HCT116 (cell line): ENCODE data around the gene C1orf94. TPM values are rescaled to one million over a fixed set of nuclear protein-coding genes. Genes with fewer than 3 reads are reported as not detected.

ENCODE experiments used
- ATAC-seq: fragments of 200-7000 bp; cut with Tn5 transposase; 2 replicates; pipeline ENCODE4 v1.9.1; 2020; ENCODE audit warnings: mild to moderate bottlenecking, moderate library complexity
- BruUV-seq: library from RNA; stranded (reverse); fragments of 400-500 nt; replicated peaks from 2 replicates; lab custom pipeline; 2021; lab: Mats Ljungman, UMichigan
- CTCF ChIA-PET: fragments of 300-600 bp; sonication (Branson Sonifier 250); formaldehyde crosslinking; loops from one replicate; lab custom pipeline; 2021; ENCODE audit warnings: antibody characterized with exemption; lab: Charles Lee
- POLR2A ChIA-PET: fragments of 300-600, 350-600 bp; sonication (Branson Sonifier 250); formaldehyde crosslinking; loops from one replicate; lab custom pipeline; 2021; ENCODE audit warnings: antibody characterized with exemption; lab: Charles Lee
- RAD21 ChIA-PET, 2 experiments: fragments of 300-600 bp; sonication (Branson Sonifier 250); formaldehyde crosslinking; loops; one replicate each; lab custom pipeline; 2023; ENCODE audit warnings: low total read pairs in 2 of 2; ENCODE audit not compliant: uncharacterized antibody in 2 of 2, unreplicated experiment in 2 of 2, low non-redundant PET in 1 of 2; lab: Charles Lee
- DNase-seq: peaks from one replicate; pipeline ENCODE4 v3.0.0-alpha.2; 2010; ENCODE audit warnings: low read depth, low spot score
- H2AFZ ChIP-seq: fragments of 200-600 bp; shearing (Covaris generic), sonication (generic); 2 replicates; pipeline ENCODE4 v1.6.1; 2017; ENCODE audit warnings: low read depth, mixed run types, mixed read lengths, antibody characterized with exemption, low read length; ENCODE audit not compliant: poor library complexity, severe bottlenecking
- H3K27ac ChIP-seq: 2 replicates; pipeline ENCODE4 v1.5.1; 2012; ENCODE audit warnings: low read depth, low read length
- H3K27me3 ChIP-seq: fragments of 200-600 bp; sonication (generic); 2 replicates; pipeline ENCODE4 v1.6.1; 2016; ENCODE audit warnings: mixed run types, low read length, mixed read lengths; ENCODE audit not compliant: insufficient read depth
- H3K36me3 ChIP-seq, 2 experiments: fragments of 200-500 bp in 1 of 2; fragments of 200-600 bp in 1 of 2; sonication (Bioruptor generic) in 1 of 2; sonication (generic) in 1 of 2; 2 replicates each; pipeline versions ENCODE4 v1.5.1 to v1.6.1; 2014 to 2016; ENCODE audit warnings: low read length in 2 of 2, inconsistent platforms in 1 of 2, mixed read lengths in 1 of 2, mixed run types in 1 of 2; ENCODE audit not compliant: insufficient read depth in 2 of 2, control insufficient read depth in 1 of 2
- H3K4me1 ChIP-seq, 2 experiments: fragments of 200-600 bp in 1 of 2; sonication (generic) in 1 of 2; 2 replicates each; pipeline versions ENCODE4 v1.5.1 to v1.6.1; 2012 to 2017; ENCODE audit warnings: low read length in 2 of 2, inconsistent platforms in 1 of 2, mild to moderate bottlenecking in 1 of 2, mixed read lengths in 1 of 2, mixed run types in 1 of 2, moderate library complexity in 1 of 2; ENCODE audit not compliant: insufficient read depth in 2 of 2, control insufficient read depth in 1 of 2
- H3K4me2 ChIP-seq: fragments of 200-600 bp; sonication (generic); 2 replicates; pipeline ENCODE4 v1.6.1; 2017; ENCODE audit warnings: mixed run types, low read length, mixed read lengths
- H3K4me3 ChIP-seq, 2 experiments: fragments of 200-600 bp in 1 of 2; sonication (generic) in 1 of 2; replicated peaks in 1 of 2; 2 replicates each; pipeline ENCODE4 v1.5.1; 2011 to 2016; ENCODE audit warnings: low read length in 2 of 2, control low read depth in 1 of 2, low read depth in 1 of 2, mild to moderate bottlenecking in 1 of 2, mixed read lengths in 1 of 2, mixed run types in 1 of 2
- H3K79me2 ChIP-seq: fragments of 200-600 bp; sonication (generic); 2 replicates; pipeline ENCODE4 v1.6.1; 2017; ENCODE audit warnings: mild to moderate bottlenecking, mixed run types, low read length, moderate library complexity, mixed read lengths; ENCODE audit not compliant: insufficient read depth
- H3K9ac ChIP-seq: fragments of 200-600 bp; sonication (generic); 2 replicates; pipeline ENCODE4 v1.6.1; 2016; ENCODE audit warnings: low read length, mixed read lengths
- H3K9me2 ChIP-seq: fragments of 200-600 bp; sonication (generic), shearing (Covaris generic); 2 replicates; pipeline ENCODE4 v1.6.1; 2017; ENCODE audit warnings: mixed run types, mild to moderate bottlenecking, moderate library complexity; ENCODE audit not compliant: insufficient read depth
- H3K9me3 ChIP-seq, 2 experiments: fragments of 200-500 bp in 1 of 2; fragments of 200-600 bp in 1 of 2; sonication (Bioruptor generic) in 1 of 2; sonication (generic) in 1 of 2; 2 replicates each; pipeline ENCODE4 v1.6.1; 2014 to 2017; ENCODE audit warnings: low read length in 2 of 2, mixed read lengths in 2 of 2, inconsistent platforms in 1 of 2, low read depth in 1 of 2, mild to moderate bottlenecking in 1 of 2, mixed run types in 1 of 2, moderate library complexity in 1 of 2; ENCODE audit not compliant: control insufficient read depth in 1 of 2, insufficient read depth in 1 of 2
- H4K20me1 ChIP-seq: fragments of 200-600 bp; sonication (generic), shearing (Covaris generic); 2 replicates; pipeline ENCODE4 v1.6.1; 2017; ENCODE audit warnings: mixed run types, mild to moderate bottlenecking, moderate library complexity; ENCODE audit not compliant: insufficient read depth
- EGR1 ChIP-seq: IDR thresholded peaks from 2 replicates; pipeline ENCODE4 v1.6.1; 2012; ENCODE audit warnings: low read depth
- JUND ChIP-seq: IDR thresholded peaks from 2 replicates; pipeline ENCODE4 v1.6.1; 2012
- intact Hi-C: fragments of 100-400 bp; cut with micrococcal nuclease; formaldehyde crosslinking; loops from 2 replicates; pipeline ENCODE4 v1.10.0; 2022
- total RNA-seq: library from RNA; stranded (reverse); gene quantifications from one replicate; pipeline ENCODE4 v1.2.1, GENCODE V29; 2021; ENCODE audit not compliant: unreplicated experiment
- TF ChIP-seq, protein P1 (sequence below): IDR thresholded peaks from 2 replicates; pipeline ENCODE4 v1.6.1; 2011; ENCODE audit warnings: mild to moderate bottlenecking, low read length, moderate library complexity; ENCODE audit not compliant: insufficient replicate concordance; ENCODE audit errors: extremely low read depth
- TF ChIP-seq, protein P2 (sequence below): IDR thresholded peaks from 2 replicates; pipeline ENCODE4 v1.6.1; 2012
- TF ChIP-seq, protein P3 (sequence below): IDR thresholded peaks from 2 replicates; pipeline ENCODE4 v1.6.1; 2012; ENCODE audit warnings: low read depth

C1orf94 gene
- total RNA-seq, 1 experiment from 2014 or later = not detected

DNA sequence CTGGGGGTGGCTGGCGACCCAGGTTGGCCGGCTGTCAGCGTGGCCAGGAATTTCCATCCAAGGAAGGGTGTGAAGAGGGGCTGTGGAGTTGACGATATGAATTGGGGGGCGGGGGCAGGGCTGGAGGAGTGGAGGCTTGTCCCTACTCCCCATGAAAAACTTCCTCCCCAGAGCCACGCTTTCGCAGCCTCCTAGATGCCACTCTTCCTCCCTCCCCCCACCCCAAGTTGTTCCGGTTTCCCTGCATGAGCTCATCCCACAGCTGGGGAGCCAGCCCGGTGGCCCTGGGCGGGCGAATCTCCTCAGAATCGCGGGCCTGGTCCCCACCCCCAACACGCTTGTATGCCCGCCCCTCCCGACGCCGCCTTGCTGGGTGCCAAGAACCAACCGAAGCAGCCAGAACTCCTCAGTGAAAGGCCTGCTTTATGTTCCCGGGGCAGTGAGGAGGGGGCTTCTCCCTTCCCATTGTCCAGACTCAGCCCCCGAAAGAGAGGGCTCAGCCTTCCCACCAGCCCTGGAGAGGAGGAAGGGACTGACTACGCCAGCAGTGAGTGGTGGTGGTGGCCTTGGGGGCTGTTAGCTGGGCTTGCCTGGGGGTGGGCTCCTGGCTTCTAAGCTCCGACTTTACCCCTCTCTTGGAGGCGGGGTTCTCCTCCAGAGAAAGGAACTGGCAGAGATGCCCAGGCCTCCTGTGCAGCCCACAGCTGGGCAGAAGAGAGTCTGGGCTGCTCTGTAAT lies 9.9 kb upstream of the C1orf94 start:
- no TSS peak for BruUV-seq
- no peak overlapping the region for H3K4me3 ChIP-seq
- peaks cover 24% of the 10 kb centered on the region for H3K27me3 ChIP-seq
- RAD21 ChIA-PET = no interaction called here
- H3K27ac ChIP-seq = no peak overlapping the region
- H3K9me3 ChIP-seq = no peaks in the 10 kb centered on the region
- no peaks in the 10 kb centered on the region for H3K36me3 ChIP-seq
- ATAC-seq = no peak
- H2AFZ ChIP-seq = no peak overlapping the region
- H3K4me2 ChIP-seq = no peak overlapping the region
- TF ChIP-seq, protein P1, sequence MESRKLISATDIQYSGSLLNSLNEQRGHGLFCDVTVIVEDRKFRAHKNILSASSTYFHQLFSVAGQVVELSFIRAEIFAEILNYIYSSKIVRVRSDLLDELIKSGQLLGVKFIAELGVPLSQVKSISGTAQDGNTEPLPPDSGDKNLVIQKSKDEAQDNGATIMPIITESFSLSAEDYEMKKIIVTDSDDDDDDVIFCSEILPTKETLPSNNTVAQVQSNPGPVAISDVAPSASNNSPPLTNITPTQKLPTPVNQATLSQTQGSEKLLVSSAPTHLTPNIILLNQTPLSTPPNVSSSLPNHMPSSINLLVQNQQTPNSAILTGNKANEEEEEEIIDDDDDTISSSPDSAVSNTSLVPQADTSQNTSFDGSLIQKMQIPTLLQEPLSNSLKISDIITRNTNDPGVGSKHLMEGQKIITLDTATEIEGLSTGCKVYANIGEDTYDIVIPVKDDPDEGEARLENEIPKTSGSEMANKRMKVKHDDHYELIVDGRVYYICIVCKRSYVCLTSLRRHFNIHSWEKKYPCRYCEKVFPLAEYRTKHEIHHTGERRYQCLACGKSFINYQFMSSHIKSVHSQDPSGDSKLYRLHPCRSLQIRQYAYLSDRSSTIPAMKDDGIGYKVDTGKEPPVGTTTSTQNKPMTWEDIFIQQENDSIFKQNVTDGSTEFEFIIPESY = no peak
- TF ChIP-seq, protein P2, sequence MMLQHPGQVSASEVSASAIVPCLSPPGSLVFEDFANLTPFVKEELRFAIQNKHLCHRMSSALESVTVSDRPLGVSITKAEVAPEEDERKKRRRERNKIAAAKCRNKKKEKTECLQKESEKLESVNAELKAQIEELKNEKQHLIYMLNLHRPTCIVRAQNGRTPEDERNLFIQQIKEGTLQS = no peak
- TF ChIP-seq, protein P3, sequence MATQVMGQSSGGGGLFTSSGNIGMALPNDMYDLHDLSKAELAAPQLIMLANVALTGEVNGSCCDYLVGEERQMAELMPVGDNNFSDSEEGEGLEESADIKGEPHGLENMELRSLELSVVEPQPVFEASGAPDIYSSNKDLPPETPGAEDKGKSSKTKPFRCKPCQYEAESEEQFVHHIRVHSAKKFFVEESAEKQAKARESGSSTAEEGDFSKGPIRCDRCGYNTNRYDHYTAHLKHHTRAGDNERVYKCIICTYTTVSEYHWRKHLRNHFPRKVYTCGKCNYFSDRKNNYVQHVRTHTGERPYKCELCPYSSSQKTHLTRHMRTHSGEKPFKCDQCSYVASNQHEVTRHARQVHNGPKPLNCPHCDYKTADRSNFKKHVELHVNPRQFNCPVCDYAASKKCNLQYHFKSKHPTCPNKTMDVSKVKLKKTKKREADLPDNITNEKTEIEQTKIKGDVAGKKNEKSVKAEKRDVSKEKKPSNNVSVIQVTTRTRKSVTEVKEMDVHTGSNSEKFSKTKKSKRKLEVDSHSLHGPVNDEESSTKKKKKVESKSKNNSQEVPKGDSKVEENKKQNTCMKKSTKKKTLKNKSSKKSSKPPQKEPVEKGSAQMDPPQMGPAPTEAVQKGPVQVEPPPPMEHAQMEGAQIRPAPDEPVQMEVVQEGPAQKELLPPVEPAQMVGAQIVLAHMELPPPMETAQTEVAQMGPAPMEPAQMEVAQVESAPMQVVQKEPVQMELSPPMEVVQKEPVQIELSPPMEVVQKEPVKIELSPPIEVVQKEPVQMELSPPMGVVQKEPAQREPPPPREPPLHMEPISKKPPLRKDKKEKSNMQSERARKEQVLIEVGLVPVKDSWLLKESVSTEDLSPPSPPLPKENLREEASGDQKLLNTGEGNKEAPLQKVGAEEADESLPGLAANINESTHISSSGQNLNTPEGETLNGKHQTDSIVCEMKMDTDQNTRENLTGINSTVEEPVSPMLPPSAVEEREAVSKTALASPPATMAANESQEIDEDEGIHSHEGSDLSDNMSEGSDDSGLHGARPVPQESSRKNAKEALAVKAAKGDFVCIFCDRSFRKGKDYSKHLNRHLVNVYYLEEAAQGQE = no peak
- no peak for TF ChIP-seq JUND
- TF ChIP-seq EGR1 = no peak
- TF ChIP-seq, all 23 proteins: peak for 0
- no peak for DNase-seq
- Histone ChIP-seq H3K9me2 (no peaks in the 10 kb centered on the region), H3K4me1 (peaks cover 0 to 4% of the 10 kb centered on the region in 2 experiments; a peak in 1 of 4 replicates), H3K79me2 (no peaks in the 10 kb centered on the region), H4K20me1 (no peaks in the 10 kb centered on the region), H3K9ac (no peak overlapping the region)
- ChIA-PET CTCF (no interaction called here), POLR2A (interaction anchor here (0.6 kb wide), 1 partner anchor 165 kb away, joined by 3 read pairs; no protein-coding TSS in a partner anchor)
- intact Hi-C loops = no loop called here
